KMS-11 (cell line): ENCODE results near the gene MACROD2.

ENCODE experiments used
- H2AFZ ChIP-seq: fragments of 200-600 bp; sonication (generic); 2 replicates; pipeline ENCODE4 v1.6.1; 2016; ENCODE audit warnings: antibody characterized with exemption, mixed run types, low read depth
- H3K27ac ChIP-seq: fragments of 200-600 bp; sonication (generic); 2 replicates; pipeline ENCODE4 v1.6.1; 2016; ENCODE audit warnings: mild to moderate bottlenecking, mixed run types
- H3K27me3 ChIP-seq: fragments of 200-600 bp; sonication (generic); 2 replicates; pipeline ENCODE4 v1.6.1; 2017; ENCODE audit warnings: mild to moderate bottlenecking, low read depth, mixed run types, moderate library complexity; ENCODE audit not compliant: insufficient read depth
- H3K36me3 ChIP-seq: fragments of 200-600 bp; sonication (generic); 2 replicates; pipeline ENCODE4 v1.6.1; 2017; ENCODE audit warnings: mild to moderate bottlenecking, mixed run types; ENCODE audit not compliant: insufficient read depth
- H3K4me1 ChIP-seq: fragments of 200-600 bp; sonication (generic); 2 replicates; pipeline ENCODE4 v1.6.1; 2016; ENCODE audit warnings: mild to moderate bottlenecking, low read depth, mixed run types; ENCODE audit not compliant: poor library complexity, severe bottlenecking
- H3K4me2 ChIP-seq: fragments of 200-600 bp; sonication (generic); 2 replicates; pipeline ENCODE4 v1.7.0; 2016; ENCODE audit warnings: mild to moderate bottlenecking, mixed run types
- H3K4me3 ChIP-seq: fragments of 200-600 bp; sonication (generic); IDR thresholded peaks from 2 replicates; pipeline ENCODE4 v1.6.1; 2017; ENCODE audit warnings: low read depth, low read length, mixed read lengths; ENCODE audit not compliant: insufficient read depth
- H3K79me2 ChIP-seq: fragments of 200-600 bp; sonication (generic); 2 replicates; pipeline ENCODE4 v1.6.1; 2016; ENCODE audit warnings: low read depth, mixed run types; ENCODE audit not compliant: insufficient read depth
- H3K9ac ChIP-seq: fragments of 200-600 bp; sonication (generic); 2 replicates; pipeline ENCODE4 v1.6.1; 2016; ENCODE audit warnings: mild to moderate bottlenecking, mixed run types
- H4K20me1 ChIP-seq: fragments of 200-600 bp; sonication (generic); 2 replicates; pipeline ENCODE4 v1.6.1; 2016; ENCODE audit warnings: mild to moderate bottlenecking, mixed run types; ENCODE audit not compliant: insufficient read depth
- CTCF ChIP-seq: fragments of 200-600 bp; sonication (generic); conservative IDR thresholded peaks from 2 replicates; pipeline ENCODE4 v1.6.1; 2017; ENCODE audit warnings: low read depth, mild to moderate bottlenecking, antibody characterized with exemption, low read length, moderate library complexity, mixed read lengths

Gene MACROD2

GRCh38 chr20:14385176-14385740 is 389.9 kb downstream of the MACROD2 start:
- Histone ChIP-seq H3K4me1 (no peaks in the 10 kb centered on the region), H3K4me2 (no peak overlapping the region), H3K79me2 (no peaks in the 10 kb centered on the region), H4K20me1 (no peaks in the 10 kb centered on the region), H3K27me3 (no peaks in the 10 kb centered on the region), H2AFZ (no peak overlapping the region), H3K27ac (no peak overlapping the region), H3K36me3 (no peaks in the 10 kb centered on the region), H3K4me3 (no peak overlapping the region), H3K9ac (no peak overlapping the region)
- TF ChIP-seq CTCF, result no peak

GRCh38 chr20:14386726-14387125 is 391.4 kb downstream of the MACROD2 start:
- H3K9ac ChIP-seq, result no peak overlapping the region
- no peaks in the 10 kb centered on the region for H3K79me2 ChIP-seq
- no peaks in the 10 kb centered on the region for H3K36me3 ChIP-seq
- TF ChIP-seq CTCF, result no peak
- H3K4me2 ChIP-seq, result no peak overlapping the region
- no peaks in the 10 kb centered on the region for H3K4me1 ChIP-seq
- H2AFZ ChIP-seq, result no peak overlapping the region
- no peak overlapping the region for H3K4me3 ChIP-seq
- no peaks in the 10 kb centered on the region for H3K27me3 ChIP-seq
- no peaks in the 10 kb centered on the region for H4K20me1 ChIP-seq
- no peak overlapping the region for H3K27ac ChIP-seq

GRCh38 chr20:14401479-14402138 is 406.3 kb downstream of the MACROD2 start:
- no peaks in the 10 kb centered on the region for H3K27me3 ChIP-seq
- no peak overlapping the region for H3K4me2 ChIP-seq
- no peak for TF ChIP-seq CTCF
- H3K4me1 ChIP-seq, result peaks cover 9% of the 10 kb centered on the region
- H2AFZ ChIP-seq, result no peak overlapping the region
- no peak overlapping the region for H3K4me3 ChIP-seq
- no peaks in the 10 kb centered on the region for H3K79me2 ChIP-seq
- H3K27ac ChIP-seq, result no peak overlapping the region
- no peak overlapping the region for H3K9ac ChIP-seq
- H3K36me3 ChIP-seq, result no peaks in the 10 kb centered on the region
- H4K20me1 ChIP-seq, result no peaks in the 10 kb centered on the region

GRCh38 chr20:14404515-14404914 is 409.2 kb downstream of the MACROD2 start:
- Histone ChIP-seq H3K27me3 (no peaks in the 10 kb centered on the region), H3K9ac (no peak overlapping the region), H3K4me2 (no peak overlapping the region), H3K27ac (no peak overlapping the region), H3K4me1 (peaks cover 9% of the 10 kb centered on the region), H4K20me1 (no peaks in the 10 kb centered on the region), H3K79me2 (no peaks in the 10 kb centered on the region), H2AFZ (no peak overlapping the region), H3K4me3 (no peak overlapping the region), H3K36me3 (no peaks in the 10 kb centered on the region)
- TF ChIP-seq CTCF, result no peak
